ENCODE measurements around the gene TTC8.

Gene TTC8

DNA sequence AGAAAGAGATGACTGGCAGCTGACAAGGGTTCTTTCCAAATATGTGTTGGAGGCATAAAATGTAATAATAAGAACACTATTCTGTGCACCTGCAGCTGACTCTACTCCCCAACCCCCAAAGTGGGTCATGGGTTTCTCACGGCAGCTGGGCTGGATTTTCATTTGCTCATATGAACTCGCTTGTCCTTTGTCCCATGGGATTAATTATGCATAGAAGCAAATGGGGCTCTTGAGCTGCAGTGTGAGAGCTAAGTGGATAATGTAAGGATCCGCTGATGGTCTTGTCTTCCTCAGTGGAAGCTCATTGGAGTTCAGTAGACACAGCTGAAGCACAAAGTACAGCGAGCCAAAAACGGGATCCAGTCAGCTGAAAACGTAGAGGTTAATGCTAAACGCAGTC is 46.3 kb downstream of the TTC8 start:
- no peak for DNase-seq

DNA sequence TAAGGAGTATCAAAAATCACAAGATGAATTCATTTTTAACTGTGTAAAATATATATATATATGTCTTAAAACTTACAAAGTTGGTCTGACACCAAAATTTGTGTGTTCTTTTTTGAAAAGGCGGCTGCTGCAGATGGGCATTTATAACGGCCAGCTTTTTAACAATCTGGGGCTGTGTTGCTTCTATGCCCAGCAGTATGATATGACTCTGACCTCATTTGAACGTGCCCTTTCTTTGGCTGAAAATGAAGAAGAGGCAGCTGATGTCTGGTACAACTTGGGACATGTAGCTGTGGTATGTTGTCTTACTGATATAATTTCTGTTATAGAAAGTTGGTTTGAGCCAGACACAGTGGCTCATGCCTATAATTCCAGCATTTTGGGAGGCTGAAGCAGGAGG is 47.0 kb downstream of the TTC8 start:
- no peak for DNase-seq

DNA sequence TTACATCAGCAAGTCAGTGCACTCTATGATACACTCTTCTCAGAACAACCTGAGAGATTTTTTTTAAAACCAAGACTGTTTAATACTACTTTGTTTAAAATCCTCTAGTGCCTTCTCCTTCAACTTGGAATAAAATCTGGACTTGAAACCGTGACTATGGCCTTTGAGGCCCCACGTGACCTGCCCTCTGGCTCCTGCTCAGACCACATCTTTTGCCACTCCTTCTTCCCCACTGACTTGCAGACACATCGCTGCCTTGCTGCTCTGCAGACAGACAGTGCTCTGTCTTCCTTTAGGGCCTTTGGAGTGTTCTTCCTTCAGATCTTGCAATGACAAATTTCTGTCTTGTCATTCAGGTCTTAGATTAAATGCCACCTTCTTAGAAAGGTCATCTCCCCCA is 48.5 kb downstream of the TTC8 start:
- no peak for DNase-seq

DNA sequence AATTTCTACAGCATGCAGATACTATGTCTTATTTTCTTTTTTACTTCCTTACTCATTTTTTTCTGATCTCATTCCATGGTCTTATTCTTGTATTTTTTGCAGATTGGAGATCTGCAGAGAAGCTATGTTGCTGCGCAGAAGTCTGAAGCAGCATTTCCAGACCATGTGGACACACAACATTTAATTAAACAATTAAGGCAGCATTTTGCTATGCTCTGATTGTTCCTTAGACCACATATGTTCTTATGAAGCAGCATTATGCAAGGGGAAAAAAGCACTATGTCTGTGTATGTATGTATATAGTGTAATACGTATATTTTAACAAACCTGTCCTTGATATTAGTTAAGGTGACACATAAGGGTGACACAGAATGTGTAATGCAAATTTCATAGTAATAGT is 52.7 kb downstream of the TTC8 start:
- DNase-seq: no peak

DNA sequence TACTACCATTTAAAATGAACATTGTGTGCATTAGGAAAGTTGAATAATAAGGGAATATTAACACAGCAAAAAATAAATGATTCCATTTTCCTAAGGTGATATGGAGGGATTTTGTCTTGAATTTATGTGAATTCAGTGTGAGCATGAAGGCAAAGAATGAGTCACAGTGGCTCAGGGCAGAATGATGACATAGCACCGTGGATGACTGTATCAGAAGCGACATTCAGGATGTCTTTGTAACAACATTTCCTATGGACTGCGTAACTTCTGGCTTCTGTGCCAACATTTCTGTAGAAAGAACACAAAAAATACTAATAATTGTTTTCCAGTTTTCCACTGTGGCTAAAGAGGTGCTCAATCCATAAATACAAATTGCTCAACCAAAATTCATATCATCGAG is 54.6 kb downstream of the TTC8 start:
- no peak for DNase-seq

DNA sequence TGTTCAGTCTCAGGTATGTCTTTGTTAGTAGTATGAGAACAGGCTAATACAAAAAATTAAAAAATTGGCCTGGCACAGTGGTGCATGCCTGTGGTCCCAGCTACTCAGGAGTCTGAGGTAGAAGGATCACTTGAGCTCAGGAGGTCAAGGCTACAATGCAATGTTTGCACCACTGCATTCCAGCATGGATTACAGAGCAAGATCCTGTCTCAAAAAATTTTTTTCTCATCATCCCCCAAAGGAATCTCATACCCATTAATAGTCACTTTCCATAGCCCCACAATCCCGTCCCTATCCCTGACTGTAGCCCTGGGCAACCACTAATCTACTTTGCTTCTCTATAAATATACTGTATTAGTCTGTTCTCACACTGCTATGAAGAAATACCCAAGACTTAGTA is 57.8 kb downstream of the TTC8 start:
- DNase-seq: no peak

DNA sequence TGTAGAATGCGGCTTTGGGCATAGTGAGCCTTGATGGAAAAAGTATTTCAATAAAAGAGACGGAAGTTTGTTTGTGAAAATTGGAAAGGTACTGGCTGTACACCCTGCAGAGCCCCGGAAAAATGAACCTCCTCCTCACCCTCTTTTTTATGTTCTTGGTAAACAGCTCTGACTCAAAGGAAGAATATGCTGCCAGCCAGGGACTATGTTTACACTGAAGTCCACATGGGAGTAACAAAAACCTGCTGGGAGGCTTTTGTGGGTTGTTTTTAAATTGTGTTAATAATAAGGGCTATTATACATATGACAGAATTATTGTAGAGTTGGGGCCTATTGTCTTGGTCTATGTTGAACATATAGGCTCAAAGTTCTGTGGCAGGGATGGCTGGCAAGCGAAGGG is 70.7 kb downstream of the TTC8 start:
- no peak for DNase-seq

DNA sequence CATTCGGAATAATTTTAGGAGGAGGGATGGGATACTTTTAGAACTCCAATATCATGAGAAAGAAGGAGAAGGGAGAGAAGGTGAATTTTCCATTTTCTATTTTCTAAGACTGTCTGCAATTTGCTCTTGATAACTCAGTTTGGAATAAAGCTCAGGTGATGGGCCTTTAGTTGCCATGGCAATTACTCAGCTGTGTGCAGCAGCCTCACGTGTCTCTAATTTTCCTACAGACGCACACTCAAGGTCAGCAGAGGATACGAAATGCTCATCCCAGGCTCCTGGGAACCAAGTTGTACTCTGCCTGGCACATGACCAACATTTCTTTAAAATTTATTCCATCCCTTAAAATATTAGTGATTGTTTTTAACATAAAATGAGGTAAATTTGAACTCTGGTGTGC is 76.7 kb downstream of the TTC8 start:
- no peak for DNase-seq

DNA sequence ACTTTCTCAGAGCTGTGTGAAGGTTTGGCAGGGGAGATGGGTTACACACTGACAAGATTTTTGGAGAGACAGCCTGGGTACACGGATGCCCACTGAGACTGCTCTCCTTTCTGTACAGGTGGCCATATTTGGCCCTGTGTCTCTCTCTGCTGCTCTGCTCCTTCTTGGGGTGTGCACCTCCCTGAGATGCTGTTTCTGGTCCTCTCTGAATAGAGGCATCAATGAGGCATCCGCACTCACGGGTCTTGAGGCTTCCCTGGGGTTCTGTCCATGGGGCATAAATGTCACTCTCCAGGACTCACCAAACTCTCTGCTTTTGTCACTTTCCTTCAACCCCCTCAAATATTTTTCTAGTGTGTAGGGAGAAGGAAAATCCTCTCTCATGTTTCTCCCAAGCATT is 77.5 kb downstream of the TTC8 start:
- no peak for DNase-seq

DNA sequence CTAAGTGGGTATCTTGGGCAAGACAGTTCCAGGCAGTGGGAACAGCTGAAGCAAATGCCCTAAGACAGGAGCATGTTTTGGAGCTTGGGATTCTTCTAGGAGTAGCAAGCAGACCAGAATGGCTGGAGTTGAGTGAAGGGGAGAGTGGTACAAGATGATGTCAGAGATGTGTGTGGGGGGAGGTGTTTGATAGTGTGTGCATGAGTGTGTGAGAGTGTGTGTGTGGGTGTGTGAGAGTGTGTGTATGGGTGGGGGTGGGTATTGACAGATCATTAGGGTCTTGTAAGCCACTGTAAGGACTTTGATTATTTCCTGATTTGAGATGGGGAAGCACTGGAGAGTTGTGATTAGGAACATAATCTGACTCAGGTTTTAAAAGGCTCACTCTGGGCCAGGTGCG is 78.4 kb downstream of the TTC8 start:
- DNase-seq: no peak

DNA sequence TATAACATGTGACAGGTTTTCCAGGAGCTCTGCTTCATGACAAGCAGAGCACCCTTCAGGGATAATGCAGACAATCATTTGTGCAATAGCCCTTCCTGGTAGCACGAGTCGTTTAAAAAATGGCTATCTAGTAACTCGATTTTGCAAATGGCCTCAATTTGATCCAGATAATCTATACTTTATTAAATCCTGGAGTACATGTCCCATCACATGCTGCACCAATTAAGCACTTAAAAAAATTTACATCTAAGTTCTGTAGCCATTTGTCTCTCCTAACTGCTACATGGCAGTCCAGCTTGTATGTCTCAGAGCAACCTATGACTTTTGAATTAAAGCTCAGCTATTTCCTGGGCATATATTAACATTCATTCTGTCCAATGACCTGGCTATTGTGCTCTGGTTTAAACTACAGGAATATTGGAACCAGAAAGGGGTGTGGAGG is 79.8 kb downstream of the TTC8 start:
- DNase-seq: no peak

DNA sequence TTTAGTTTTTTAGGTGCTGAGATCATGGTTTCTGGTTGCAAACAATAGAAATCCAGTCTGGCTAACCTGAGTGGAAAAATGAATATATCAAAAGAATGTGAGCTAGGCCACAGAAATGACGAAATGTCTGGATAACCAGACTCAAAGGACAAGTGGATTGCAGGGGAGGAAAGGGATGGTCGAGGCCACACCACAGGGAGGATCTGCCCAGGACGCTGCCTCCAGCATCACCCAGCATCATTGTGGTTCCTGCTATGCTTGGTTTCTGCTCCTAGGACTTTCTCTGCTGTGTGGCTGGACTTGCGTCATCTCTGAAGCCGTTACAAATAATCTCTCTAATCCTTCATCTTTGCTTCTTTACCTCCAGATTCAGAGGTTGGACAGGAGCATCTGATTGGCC is 80.4 kb downstream of the TTC8 start:
- no peak for DNase-seq

DNA sequence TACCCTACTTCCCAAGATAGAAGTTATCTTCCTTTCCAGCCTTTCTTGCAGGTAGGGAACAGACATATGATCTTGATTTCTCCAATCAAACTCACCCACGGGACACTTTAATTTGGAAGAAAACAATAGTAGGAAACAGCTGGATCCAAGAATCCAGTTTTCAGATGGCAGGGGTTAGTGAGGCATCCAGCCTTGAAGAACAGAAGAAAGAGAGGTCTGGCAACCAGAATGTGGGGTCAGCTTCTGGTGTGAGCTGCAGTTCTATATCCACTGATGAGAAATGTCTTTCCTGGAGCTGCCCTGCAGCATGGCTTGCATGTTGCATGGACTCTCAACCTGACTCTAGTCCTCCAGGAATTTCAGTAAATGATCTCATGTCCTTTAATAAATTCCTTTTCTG is 83.8 kb downstream of the TTC8 start:
- no peak for DNase-seq

DNA sequence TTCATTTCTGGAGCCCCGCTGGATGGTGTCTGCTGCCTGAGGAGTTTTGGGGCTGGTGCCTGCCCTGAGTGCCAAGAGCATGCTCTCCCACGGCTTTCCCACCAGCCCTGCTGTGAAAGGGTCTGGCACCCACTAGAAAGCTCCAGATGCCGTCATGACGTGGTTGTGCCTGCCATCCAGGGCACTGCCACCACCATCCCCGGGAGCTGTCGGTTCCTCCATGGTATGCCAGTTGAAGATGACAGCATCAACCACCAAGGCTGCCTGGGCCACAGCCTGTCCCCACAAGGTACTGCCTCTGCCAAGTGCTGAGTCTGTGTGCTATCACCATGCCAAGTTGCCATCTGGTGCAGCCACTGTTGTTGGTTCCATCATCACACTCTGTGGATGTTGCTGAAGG is 85.9 kb downstream of the TTC8 start:
- DNase-seq: no peak

DNA sequence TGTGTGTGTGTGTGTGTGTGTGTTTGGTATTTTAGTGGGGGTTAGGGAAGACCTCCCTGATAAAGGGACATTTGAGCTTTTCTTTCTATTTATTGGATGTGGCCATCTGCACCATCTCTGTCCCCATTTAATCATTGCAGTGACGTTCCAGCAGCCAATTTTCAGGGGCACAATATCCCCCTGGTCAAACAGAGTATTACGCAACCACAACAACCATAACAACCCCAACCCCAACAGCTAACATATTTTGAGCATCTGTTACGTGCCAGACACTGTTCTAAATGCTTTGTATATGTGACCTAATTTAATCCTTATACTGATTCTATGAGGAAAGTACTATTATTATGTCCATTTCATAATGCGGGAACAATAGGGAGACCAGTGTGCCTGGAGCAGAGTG is 87.4 kb downstream of the TTC8 start:
- DNase-seq: no peak

DNA sequence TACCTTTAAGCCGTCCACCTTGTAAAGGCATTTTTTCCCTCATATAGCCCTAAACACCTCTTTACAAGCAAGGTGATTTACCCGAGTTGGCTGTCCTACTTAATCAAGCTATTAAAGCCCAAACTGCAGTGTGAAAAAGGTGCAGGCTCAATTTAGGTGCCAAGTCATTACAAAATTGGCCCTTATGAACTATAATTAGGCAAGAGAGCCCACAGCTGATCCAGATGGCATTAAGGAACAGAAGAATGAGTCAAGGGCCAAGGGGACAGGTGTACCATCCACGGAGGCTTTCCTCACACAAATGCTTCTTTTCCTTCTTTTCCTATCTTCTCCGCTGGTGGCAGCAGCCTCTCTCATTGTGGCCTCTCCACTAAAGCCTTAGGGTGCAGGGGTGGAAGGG is 90.5 kb downstream of the TTC8 start:
- no peak for DNase-seq

DNA sequence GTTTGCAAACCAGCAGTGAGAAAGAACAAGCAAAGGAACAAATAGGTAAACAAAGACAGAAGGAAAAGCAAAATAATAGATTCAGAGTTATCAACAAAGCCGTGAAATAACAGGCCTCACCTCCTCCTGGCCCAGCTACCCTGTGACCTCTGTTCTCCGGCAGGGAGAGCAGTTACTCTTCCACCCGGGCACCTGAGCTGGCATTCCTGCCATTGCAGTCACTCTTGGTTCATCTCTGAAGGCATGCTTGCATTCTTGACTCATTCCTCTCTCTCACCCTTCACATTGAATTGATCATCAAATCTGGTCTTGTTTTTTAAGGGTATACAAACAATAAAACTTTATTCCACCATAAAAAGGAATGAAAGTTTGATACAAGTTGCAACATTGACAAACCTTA is 95.1 kb downstream of the TTC8 start:
- DNase-seq: no peak
